ENCODE data around the gene TRPM3.

DNA sequence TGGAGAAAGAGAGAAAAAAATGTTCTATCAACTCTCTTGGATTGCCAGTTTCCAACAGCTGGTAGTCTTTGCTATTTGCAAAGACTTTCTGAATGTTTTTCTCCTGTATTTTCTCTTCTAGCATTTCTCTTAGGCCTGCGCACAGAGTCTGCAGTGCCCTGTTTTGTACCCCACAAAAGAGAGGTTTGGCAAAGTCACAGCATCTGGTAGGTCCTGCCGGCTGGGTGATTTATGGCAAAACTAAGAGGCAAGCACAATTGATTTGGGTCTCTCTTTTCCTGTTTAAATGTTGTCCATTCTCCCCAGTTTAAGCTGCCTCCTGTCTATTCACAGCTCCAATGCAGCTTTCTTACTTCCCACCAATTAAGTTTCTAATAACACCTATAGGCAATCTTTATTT lies 193.9 kb downstream of the TRPM3 start:
- TF ChIP-seq, protein P1, sequence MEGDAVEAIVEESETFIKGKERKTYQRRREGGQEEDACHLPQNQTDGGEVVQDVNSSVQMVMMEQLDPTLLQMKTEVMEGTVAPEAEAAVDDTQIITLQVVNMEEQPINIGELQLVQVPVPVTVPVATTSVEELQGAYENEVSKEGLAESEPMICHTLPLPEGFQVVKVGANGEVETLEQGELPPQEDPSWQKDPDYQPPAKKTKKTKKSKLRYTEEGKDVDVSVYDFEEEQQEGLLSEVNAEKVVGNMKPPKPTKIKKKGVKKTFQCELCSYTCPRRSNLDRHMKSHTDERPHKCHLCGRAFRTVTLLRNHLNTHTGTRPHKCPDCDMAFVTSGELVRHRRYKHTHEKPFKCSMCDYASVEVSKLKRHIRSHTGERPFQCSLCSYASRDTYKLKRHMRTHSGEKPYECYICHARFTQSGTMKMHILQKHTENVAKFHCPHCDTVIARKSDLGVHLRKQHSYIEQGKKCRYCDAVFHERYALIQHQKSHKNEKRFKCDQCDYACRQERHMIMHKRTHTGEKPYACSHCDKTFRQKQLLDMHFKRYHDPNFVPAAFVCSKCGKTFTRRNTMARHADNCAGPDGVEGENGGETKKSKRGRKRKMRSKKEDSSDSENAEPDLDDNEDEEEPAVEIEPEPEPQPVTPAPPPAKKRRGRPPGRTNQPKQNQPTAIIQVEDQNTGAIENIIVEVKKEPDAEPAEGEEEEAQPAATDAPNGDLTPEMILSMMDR (conservative IDR thresholded peaks at IDR 0.05 in 1 of 2, IDR thresholded peaks at IDR 0.05 in 1 of 2; ENCODE audit: extremely low read depth in 1 of 2, insufficient read depth in 1 of 2, low read depth in 1 of 2, low read length in 2 of 2) = no peak
- no peak for TF ChIP-seq EZH2 (IDR thresholded peaks at IDR 0.05; ENCODE audit: borderline replicate concordance, low read length)
